CD1c-positive myeloid dendritic cell (primary cell): ENCODE data around the gene RPP25L.

ENCODE experiments used
- DNase-seq: peaks from one replicate; pipeline ENCODE4 v3.0.0-alpha.2; 2016; ENCODE audit errors: extremely low spot score

The RPP25L gene

DNA sequence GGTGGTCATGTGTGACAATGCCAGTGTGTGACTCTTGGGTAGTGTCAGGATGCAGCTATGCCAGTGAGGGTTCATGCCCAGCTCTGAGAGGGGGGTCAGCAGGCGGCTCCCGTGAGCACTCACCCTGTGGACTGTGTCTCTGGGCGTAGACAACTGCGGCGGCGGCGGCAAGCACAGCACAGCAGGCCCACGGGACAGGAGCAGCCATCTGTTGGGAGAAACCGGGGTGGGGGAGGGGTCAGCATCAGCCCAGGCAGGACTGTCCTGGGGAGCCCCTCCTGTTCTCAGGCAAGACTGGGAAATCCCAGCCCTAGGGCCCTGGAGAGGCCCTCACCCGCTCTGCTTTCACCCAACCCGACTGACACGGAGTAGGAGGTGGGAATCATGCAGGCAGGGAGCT is 43.1 kb downstream of the RPP25L start:
- DNase-seq: no peak

- DNase-seq: no peak
These were observed 43.8 kb downstream of the RPP25L start for GRCh38 chr9:34568133-34568532.

DNA sequence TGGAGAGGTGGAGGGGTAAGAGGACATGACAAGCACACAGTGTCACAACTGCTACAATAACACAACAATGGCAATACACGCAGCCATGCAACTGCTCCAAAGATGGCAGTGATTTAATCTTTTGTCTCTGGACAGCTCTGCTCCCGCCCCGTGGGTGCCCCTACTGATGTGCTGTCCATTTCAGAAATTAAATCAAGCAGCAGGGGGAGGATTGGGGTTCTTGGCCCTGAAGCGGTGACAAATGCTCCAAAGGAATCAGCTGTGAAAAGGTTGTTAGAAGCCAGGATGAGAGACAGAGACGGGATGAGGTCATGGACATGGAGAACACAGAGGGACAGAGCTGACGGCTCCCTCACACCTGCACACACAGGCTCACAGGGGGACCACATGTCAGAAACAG is 44.9 kb downstream of the RPP25L start:
- no peak for DNase-seq

DNA sequence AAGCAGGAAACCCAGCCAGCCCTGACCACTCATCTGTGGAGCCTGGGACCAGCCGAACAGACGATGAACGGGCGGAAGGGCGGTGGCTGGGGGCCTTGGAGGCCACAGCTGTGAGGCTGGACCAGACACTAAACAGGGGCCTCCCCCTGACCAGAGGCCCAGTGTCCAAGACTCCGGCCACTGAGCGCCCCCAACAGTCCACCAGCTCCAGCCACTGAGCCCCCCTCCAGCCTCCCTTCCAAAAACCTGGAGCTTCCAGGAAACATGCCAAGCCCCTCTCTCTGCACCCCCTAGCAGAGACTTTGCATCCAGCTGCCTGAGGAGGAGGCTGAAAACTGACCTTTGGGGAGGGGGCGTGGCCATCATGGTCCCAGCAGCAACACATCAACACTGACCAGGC is 45.6 kb downstream of the RPP25L start:
- DNase-seq: no peak

DNA sequence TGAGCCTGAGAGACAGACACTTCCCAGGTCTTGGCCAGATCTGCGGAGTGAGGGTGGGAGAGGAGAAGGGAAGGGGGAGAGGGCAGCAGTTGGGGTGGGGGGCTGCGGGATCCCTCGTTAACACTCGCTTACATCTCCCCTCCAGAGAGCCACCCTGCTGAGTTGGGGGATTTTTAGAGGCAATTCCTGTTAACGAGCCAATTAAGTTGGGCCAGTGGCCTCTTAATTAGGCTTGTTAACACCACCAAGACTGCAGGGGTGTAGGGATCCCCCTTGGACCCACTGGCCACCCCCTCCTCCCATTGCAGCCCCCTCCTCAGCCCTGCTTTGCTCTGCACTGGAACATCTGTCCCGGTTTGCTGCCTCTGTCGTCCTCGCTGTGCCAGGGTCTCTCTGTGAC is 46.0 kb downstream of the RPP25L start:
- DNase-seq: no peak

DNA sequence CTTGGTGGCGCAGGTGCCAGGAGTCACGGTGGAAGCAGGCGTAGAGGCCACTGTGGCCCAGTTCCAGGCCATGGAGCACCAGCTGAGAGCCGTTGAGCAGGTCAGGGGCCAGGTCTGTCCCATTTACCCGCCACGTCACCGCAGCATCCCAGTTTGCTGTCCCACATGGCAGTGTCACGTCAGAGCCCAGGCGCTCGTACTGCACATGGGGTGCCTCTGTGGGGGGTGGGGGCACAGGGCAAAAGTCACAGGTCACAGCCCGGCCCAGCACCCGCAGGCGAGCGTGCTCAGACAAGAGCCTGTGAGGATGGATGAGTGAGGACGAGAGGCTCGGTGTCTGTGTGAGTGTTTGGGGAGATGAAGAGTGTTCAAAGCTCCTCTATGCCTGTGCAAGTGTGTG is 47.3 kb downstream of the RPP25L start:
- DNase-seq: no peak

DNA sequence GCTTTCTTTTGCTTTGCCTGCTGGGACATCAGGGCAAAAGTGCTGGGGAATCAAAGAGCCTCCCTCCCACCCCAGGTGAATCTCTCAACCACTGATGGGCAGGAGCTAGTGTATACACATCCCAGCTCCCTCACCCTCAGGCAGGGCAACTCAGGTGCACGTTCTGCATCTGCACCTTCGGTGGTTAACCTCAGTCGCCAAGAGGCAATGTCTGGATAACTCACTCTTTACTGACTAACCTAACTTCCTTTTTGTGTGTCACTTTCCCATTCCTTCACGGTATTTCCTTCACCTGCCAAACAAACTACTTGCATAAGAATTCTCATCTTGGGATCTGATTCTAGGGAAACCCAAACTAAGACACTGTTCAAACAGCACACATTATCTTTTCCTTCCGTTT is 48.6 kb downstream of the RPP25L start:
- DNase-seq: no peak

GRCh38 chr9:34562135-34562745 is 49.7 kb downstream of the RPP25L start:
- peak; percentile 34 for DNase-seq

DNA sequence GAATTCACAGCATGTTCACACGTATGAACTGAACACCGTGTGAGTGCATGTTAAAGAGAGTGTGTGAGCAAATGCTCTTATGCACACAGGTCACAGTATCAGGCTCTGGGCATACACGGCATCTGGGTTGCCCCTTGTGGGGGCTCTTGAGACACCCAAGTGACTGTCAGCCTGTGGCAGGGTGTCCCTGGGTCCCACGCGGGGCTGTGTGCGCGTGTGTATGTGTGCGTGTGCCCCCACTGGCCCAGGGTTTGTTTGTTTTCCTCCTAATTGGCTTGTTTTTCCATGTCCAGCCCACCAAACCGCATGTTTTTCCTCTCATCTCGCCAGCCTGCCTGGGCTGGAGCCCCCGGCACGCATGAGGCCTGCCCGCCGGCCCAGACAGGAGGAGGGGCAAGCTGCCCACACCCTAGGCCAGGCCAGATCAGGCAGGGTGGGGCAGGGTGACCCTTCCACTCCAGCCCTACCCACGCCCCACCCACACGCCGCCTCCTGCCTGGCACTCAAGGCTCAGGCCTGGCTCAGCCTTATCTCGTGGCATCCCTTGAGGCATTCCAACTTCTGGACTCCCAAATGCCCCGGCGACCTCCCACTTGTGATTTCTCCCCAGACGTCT is 51.2 kb downstream of the RPP25L start:
- DNase-seq: no peak
